ENCODE measurements around the gene PRKCA. TPM values are rescaled to one million over a fixed set of nuclear protein-coding genes. Genes with fewer than 3 reads are reported as not detected.

Gene PRKCA
- total and polyA plus RNA-seq, 2 donors (not counting 3 experiments of a cell fraction or from before 2014, with no cell fraction given): 7.5 to 34.2 TPM

- FAIRE-seq (no peak), DNase-seq (ENCODE audit: low read depth, low spot score) (no peak)
- Histone ChIP-seq H3K4me1 (ENCODE audit: control insufficient read depth, extremely low read depth, insufficient read depth, low read length) (no peaks in the 10 kb centered on the region), H3K27me3 (ENCODE audit: control insufficient read depth in 2 of 2, insufficient read depth in 2 of 2, low read length in 2 of 2) (no peaks in the 10 kb centered on the region), H4K20me1 (replicated peaks; ENCODE audit: control insufficient read depth, extremely low read depth, insufficient read depth, low read length) (no peaks in the 10 kb centered on the region), H2AFZ (ENCODE audit: low read depth, low read length) (no peak overlapping the region), H3K79me2 (ENCODE audit: control insufficient read depth, insufficient read depth, low read length) (no peaks in the 10 kb centered on the region), H3K4me3 (replicated peaks in 1 of 3; ENCODE audit: insufficient read depth in 1 of 3, low read depth in 1 of 3, low read length in 3 of 3) (no peak overlapping the region), H3K4me2 (ENCODE audit: insufficient read depth, low read length) (no peak overlapping the region), H3K27ac (ENCODE audit: insufficient read depth, low read depth, low read length) (no peak overlapping the region), H3K9me1 (replicated peaks; ENCODE audit: control insufficient read depth, extremely low read depth, insufficient read depth, low read length) (no peaks in the 10 kb centered on the region), H3K9ac (replicated peaks; ENCODE audit: extremely low read depth, insufficient read depth, low read length) (no peak overlapping the region), H3K9me3 (replicated peaks; ENCODE audit: control insufficient read depth, insufficient read depth, low read length) (no peaks in the 10 kb centered on the region), H3K36me3 (ENCODE audit: control insufficient read depth in 2 of 2, extremely low read depth in 1 of 2, insufficient read depth in 2 of 2, low read length in 2 of 2) (no peaks in the 10 kb centered on the region)
- BruUV-seq (replicated peaks): no TSS peak
- dilution Hi-C loops (cut with MboI; ENCODE audit: extremely low pct_ligation_motif_present, low sequenced_read_pairs) (no loop called here), intact Hi-C loops (cut with micrococcal nuclease) (no loop called here)
- ChIA-PET CTCF (no interaction called here), POLR2A (no interaction called here)
- no peak for TF ChIP-seq EZH2 (IDR thresholded peaks at IDR 0.05; ENCODE audit: borderline replicate concordance, low read depth, low read length, severe bottlenecking)
- TF ChIP-seq GATA2 (IDR thresholded peaks at IDR 0.05; ENCODE audit: insufficient read depth, insufficient read length, low read depth, low read length): no peak
- no peak for TF ChIP-seq JUN (IDR thresholded peaks at IDR 0.05; ENCODE audit: borderline replicate concordance, insufficient read depth, insufficient read length, low read depth)
- no peak for TF ChIP-seq FOS (IDR thresholded peaks at IDR 0.05; ENCODE audit: borderline replicate concordance, insufficient read depth, low read length)
- TF ChIP-seq, protein P1, sequence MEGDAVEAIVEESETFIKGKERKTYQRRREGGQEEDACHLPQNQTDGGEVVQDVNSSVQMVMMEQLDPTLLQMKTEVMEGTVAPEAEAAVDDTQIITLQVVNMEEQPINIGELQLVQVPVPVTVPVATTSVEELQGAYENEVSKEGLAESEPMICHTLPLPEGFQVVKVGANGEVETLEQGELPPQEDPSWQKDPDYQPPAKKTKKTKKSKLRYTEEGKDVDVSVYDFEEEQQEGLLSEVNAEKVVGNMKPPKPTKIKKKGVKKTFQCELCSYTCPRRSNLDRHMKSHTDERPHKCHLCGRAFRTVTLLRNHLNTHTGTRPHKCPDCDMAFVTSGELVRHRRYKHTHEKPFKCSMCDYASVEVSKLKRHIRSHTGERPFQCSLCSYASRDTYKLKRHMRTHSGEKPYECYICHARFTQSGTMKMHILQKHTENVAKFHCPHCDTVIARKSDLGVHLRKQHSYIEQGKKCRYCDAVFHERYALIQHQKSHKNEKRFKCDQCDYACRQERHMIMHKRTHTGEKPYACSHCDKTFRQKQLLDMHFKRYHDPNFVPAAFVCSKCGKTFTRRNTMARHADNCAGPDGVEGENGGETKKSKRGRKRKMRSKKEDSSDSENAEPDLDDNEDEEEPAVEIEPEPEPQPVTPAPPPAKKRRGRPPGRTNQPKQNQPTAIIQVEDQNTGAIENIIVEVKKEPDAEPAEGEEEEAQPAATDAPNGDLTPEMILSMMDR (IDR thresholded peaks at IDR 0.05; ENCODE audit: extremely low read depth in 1 of 2, insufficient read depth in 1 of 2, low read depth in 1 of 2, low read length in 2 of 2): no peak
- TF ChIP-seq POLR2AphosphoS5 (IDR thresholded peaks at IDR 0.05; ENCODE audit: insufficient read depth, low read depth, low read length): no peak
- no peak for TF ChIP-seq POLR2A (IDR thresholded peaks at IDR 0.05; ENCODE audit: low read depth, low read length)
- TF ChIP-seq MYC (IDR thresholded peaks at IDR 0.05; ENCODE audit: low read depth, low read length): no peak
- TF ChIP-seq, protein P2, sequence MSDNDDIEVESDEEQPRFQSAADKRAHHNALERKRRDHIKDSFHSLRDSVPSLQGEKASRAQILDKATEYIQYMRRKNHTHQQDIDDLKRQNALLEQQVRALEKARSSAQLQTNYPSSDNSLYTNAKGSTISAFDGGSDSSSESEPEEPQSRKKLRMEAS (IDR thresholded peaks at IDR 0.05; ENCODE audit: insufficient read depth, insufficient read length): no peak
These were observed 475.3 kb downstream of the PRKCA start for GRCh38 chr17:66777689-66778225.

Data from endothelial cell of umbilical vein (primary cell).